ENCODE data around the gene DHX57. TPM values are rescaled to one million over a fixed set of nuclear protein-coding genes. Genes with fewer than 3 reads are reported as not detected.

Gene DHX57
- total RNA-seq, 4 donors from 2014 or later: 5.3 to 31.2 (median 18.6) TPM

GRCh38 chr2:38871432-38871831, 4.3 kb downstream of the DHX57 start:
- intact Hi-C loops (cut with DNase I; ENCODE audit: low total_unique reads): no loop called here
- Histone ChIP-seq H3K36me3 (no peaks in the 10 kb centered on the region), H3K4me3 (no peak overlapping the region), H3K4me1 (no peaks in the 10 kb centered on the region), H3K27me3 (no peaks in the 10 kb centered on the region), H3K27ac (no peak overlapping the region), H3K9me3 (peaks cover 0 to 4% of the 10 kb centered on the region in 2 donors)
- TF ChIP-seq, protein P1, sequence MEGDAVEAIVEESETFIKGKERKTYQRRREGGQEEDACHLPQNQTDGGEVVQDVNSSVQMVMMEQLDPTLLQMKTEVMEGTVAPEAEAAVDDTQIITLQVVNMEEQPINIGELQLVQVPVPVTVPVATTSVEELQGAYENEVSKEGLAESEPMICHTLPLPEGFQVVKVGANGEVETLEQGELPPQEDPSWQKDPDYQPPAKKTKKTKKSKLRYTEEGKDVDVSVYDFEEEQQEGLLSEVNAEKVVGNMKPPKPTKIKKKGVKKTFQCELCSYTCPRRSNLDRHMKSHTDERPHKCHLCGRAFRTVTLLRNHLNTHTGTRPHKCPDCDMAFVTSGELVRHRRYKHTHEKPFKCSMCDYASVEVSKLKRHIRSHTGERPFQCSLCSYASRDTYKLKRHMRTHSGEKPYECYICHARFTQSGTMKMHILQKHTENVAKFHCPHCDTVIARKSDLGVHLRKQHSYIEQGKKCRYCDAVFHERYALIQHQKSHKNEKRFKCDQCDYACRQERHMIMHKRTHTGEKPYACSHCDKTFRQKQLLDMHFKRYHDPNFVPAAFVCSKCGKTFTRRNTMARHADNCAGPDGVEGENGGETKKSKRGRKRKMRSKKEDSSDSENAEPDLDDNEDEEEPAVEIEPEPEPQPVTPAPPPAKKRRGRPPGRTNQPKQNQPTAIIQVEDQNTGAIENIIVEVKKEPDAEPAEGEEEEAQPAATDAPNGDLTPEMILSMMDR (IDR thresholded peaks at IDR 0.05): no peak
- TF ChIP-seq POLR2A (IDR thresholded peaks at IDR 0.05): no peak
- DNase-seq: no peak

GRCh38 chr2:38866773-38867443, 8.8 kb downstream of the DHX57 start:
- Histone ChIP-seq H3K4me3 (no peak overlapping the region), H3K27me3 (no peaks in the 10 kb centered on the region), H3K4me1 (no peaks in the 10 kb centered on the region), H3K9me3 (peaks cover 0 to 4% of the 10 kb centered on the region in 2 donors), H3K27ac (no peak overlapping the region), H3K36me3 (no peaks in the 10 kb centered on the region)
- intact Hi-C loops (cut with DNase I; ENCODE audit: low total_unique reads): no loop called here
- DNase-seq: no peak
- TF ChIP-seq, protein P1 (IDR thresholded peaks at IDR 0.05): no peak
- no peak for TF ChIP-seq POLR2A (IDR thresholded peaks at IDR 0.05)

GRCh38 chr2:38863061-38863695, 12.6 kb downstream of the DHX57 start:
- no peaks in the 10 kb centered on the region for H3K36me3 ChIP-seq
- no peaks in the 10 kb centered on the region for H3K9me3 ChIP-seq
- TF ChIP-seq, protein P1 (IDR thresholded peaks at IDR 0.05): no peak
- TF ChIP-seq POLR2A (IDR thresholded peaks at IDR 0.05): no peak
- H3K4me3 ChIP-seq: no peak overlapping the region
- intact Hi-C loops (cut with DNase I; ENCODE audit: low total_unique reads): no loop called here
- no peaks in the 10 kb centered on the region for H3K27me3 ChIP-seq
- no peak for DNase-seq
- H3K27ac ChIP-seq: no peak overlapping the region
- no peaks in the 10 kb centered on the region for H3K4me1 ChIP-seq

DNA sequence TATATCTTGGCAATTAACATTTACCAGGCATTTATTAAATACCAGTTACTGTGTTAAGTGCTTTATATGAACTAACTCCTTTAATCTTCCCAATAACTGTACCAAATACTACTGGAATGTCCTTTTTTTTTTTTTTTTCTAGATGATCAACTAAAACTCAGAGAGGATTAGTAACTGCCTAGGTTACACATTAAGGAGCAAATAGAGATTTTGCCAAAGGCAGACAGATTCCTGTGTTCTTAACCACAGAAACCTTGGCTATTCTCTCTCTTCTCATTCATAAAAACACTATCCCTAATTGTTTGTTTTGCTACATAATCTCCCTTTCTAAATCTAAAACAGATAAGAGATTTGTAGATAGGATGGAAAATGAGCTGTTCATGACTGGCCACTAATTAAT, 13.3 kb downstream of the DHX57 start:
- Histone ChIP-seq H3K4me1 (no peaks in the 10 kb centered on the region), H3K36me3 (no peaks in the 10 kb centered on the region), H3K9me3 (no peaks in the 10 kb centered on the region), H3K4me3 (no peak overlapping the region), H3K27ac (no peak overlapping the region), H3K27me3 (no peaks in the 10 kb centered on the region)
- intact Hi-C loops (cut with DNase I; ENCODE audit: low total_unique reads): no loop called here
- TF ChIP-seq POLR2A (IDR thresholded peaks at IDR 0.05): no peak
- TF ChIP-seq, protein P1 (IDR thresholded peaks at IDR 0.05): no peak
- no peak for DNase-seq

- Histone ChIP-seq H3K4me3 (no peak overlapping the region), H3K27ac (no peak overlapping the region), H3K9me3 (no peaks in the 10 kb centered on the region), H3K36me3 (no peaks in the 10 kb centered on the region), H3K27me3 (no peaks in the 10 kb centered on the region), H3K4me1 (no peaks in the 10 kb centered on the region)
- no peak for DNase-seq
- TF ChIP-seq, protein P1 (IDR thresholded peaks at IDR 0.05): no peak
- no peak for TF ChIP-seq POLR2A (IDR thresholded peaks at IDR 0.05)
- intact Hi-C loops (cut with DNase I; ENCODE audit: low total_unique reads): no loop called here
These were observed 19.6 kb downstream of the DHX57 start for GRCh38 chr2:38856165-38856564.
